Heart left ventricle (tissue), 13 donors: ENCODE data around the gene CPSF2.

Source experiments
- POLR2A ChIP-seq, 2 donors: fragments of 450-650 bp; IDR thresholded peaks; one replicate each; pipeline ENCODE4 v1.6.1; 2017; ENCODE audit warnings: antibody characterized with exemption in 2 of 2, mild to moderate bottlenecking in 2 of 2, moderate library complexity in 2 of 2
- TF ChIP-seq, protein P1 (sequence below), 12 donors: fragments of 200-600 bp; sonication (generic) in 4 of 12; IDR thresholded peaks; one replicate each; pipeline versions ENCODE4 v1.5.0 to v1.8.0; 2018 to 2022; ENCODE audit warnings: antibody characterized with exemption in 12 of 12, mild to moderate bottlenecking in 5 of 12
- donor health status: ischemic (EF 13 %, LVEDD 7.1; RV severe dilation, severe dysfunction).
- donor health status: DM: no; HTN: yes; CAD: no.
- donor health status: DM: no; HTN: no; CAD: no.
- donor health status: ischemic (EF 25% LVEDD 6.9; RV normal size, moderate dysfunction).
- donor health status: ischemic (EF 25% LVEDD 5.7; RV mildly dilated, moderate dysfunction).
- donor health status: ischemic (EF 35%, LVEDD 5.7; RV mildly dilated, moderate dysfunction).
- donor health status: nonischemic (EF 11% LVEDD 7.7; RV severe dilation, severe dysfunction).
- donor health status: DM: yes; HTN: yes; CAD: no.
- donor health status: PGD.
- donor health status: ischemic (EF 29% LVEDD 5.4; RV normal size, mild dysfunction).
- donor health status: nonischemic (EF 23%, LVEDD 6.1; RV moderate dilation, normal function).

DNA sequence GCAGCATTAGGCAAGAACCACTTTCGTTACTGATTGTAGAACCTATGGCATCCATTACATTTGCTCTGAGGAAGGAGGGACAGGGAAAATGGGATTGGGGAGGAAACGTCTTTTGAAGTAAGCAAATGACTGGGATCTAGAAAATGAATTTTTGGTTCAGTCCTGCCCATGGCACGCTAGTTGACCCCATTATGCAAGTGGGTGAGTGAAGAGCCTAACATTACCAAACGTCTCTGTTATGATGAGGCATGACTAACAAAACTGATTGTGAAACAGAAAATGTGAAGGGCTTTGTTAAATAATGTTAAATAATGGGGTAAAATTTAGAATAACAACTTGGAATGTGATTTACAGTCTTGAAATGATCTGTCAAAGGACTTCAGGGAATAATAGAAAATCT is 38.9 kb downstream of the CPSF2 start:
- TF ChIP-seq, protein P1, sequence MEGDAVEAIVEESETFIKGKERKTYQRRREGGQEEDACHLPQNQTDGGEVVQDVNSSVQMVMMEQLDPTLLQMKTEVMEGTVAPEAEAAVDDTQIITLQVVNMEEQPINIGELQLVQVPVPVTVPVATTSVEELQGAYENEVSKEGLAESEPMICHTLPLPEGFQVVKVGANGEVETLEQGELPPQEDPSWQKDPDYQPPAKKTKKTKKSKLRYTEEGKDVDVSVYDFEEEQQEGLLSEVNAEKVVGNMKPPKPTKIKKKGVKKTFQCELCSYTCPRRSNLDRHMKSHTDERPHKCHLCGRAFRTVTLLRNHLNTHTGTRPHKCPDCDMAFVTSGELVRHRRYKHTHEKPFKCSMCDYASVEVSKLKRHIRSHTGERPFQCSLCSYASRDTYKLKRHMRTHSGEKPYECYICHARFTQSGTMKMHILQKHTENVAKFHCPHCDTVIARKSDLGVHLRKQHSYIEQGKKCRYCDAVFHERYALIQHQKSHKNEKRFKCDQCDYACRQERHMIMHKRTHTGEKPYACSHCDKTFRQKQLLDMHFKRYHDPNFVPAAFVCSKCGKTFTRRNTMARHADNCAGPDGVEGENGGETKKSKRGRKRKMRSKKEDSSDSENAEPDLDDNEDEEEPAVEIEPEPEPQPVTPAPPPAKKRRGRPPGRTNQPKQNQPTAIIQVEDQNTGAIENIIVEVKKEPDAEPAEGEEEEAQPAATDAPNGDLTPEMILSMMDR (IDR thresholded peaks at IDR 0.05): no peak
- TF ChIP-seq POLR2A (IDR thresholded peaks at IDR 0.05): no peak
